Transverse colon (tissue), 4 donors: ENCODE measurements around the gene SNW1. TPM values are rescaled to one million over a fixed set of nuclear protein-coding genes. Genes with fewer than 3 reads are reported as not detected.
"Not testable (repeated sequence)": the region's sequence is repeated elsewhere in the genome, so short reads cannot be mapped to it uniquely, and the experiment has no call there.

Experiments
- DNase-seq: peaks from one replicate; pipeline ENCODE4 v3.0.0-alpha.2; 2019
- H3K27ac ChIP-seq, 4 donors: fragments of 200-600 bp; sonication (generic); 2 replicates each; pipeline ENCODE4 v1.5.1; 2016 to 2018; ENCODE audit warnings: inconsistent platforms in 4 of 4
- H3K27me3 ChIP-seq: fragments of 200-600 bp; sonication (generic); 2 replicates; pipeline ENCODE4 v1.5.1; 2017; ENCODE audit warnings: inconsistent platforms
- H3K36me3 ChIP-seq, 4 donors: fragments of 200-600 bp; sonication (generic); 2 replicates each; pipeline ENCODE4 v1.5.1; 2017 to 2019; ENCODE audit warnings: inconsistent platforms in 4 of 4
- H3K4me1 ChIP-seq, 4 donors: fragments of 200-600 bp; sonication (generic); 2 replicates each; pipeline ENCODE4 v1.5.1; 2017 to 2020; ENCODE audit warnings: inconsistent platforms in 4 of 4
- H3K4me3 ChIP-seq, 4 donors: fragments of 200-600 bp; sonication (generic); 1 replicate in 1 of 4; 2 replicates in 3 of 4; pipeline versions ENCODE4 v1.5.1 to v1.6.1; 2017 to 2019; ENCODE audit warnings: inconsistent platforms in 4 of 4
- H3K9me3 ChIP-seq, 2 donors: fragments of 200-600 bp; sonication (generic); 2 replicates each; pipeline ENCODE4 v1.5.1; 2017 to 2019; ENCODE audit warnings: inconsistent platforms in 2 of 2
- EP300 ChIP-seq: sonication (generic); formaldehyde crosslinking; IDR thresholded peaks from one replicate; pipeline ENCODE4 v1.6.1; 2017; ENCODE audit warnings: antibody characterized with exemption, low read depth
- POLR2A ChIP-seq: fragments of 450-650 bp; IDR thresholded peaks from one replicate; pipeline ENCODE4 v1.6.1; 2016; ENCODE audit warnings: antibody characterized with exemption, mild to moderate bottlenecking, moderate library complexity
- POLR2AphosphoS5 ChIP-seq, 3 donors: sonication (generic); formaldehyde crosslinking; IDR thresholded peaks; one replicate each; pipeline ENCODE4 v1.6.1; 2016; ENCODE audit warnings: antibody characterized with exemption in 3 of 3
- WGBS, 2 donors: methylation state at CpG; one replicate each; pipeline ENCODE4 v1.1.5; 2018; ENCODE audit warnings: low coverage in 1 of 2; 5-methylcytosine and 5-hydroxymethylcytosine counted together
- in situ Hi-C, 4 donors: fragments of 200-750 bp; cut with MboI; loops; one replicate each; pipeline versions ENCODE4 v1.15.0 to v1.15.1; 2017; ENCODE audit warnings: low sequenced_read_pairs in 3 of 4, low pct_ligation_motif_present in 1 of 4, low pct_unique_long_range_greater_than_20kb in 1 of 4
- intact Hi-C: fragments of 100-400 bp; cut with DNase I; formaldehyde crosslinking; loops from one replicate; pipeline ENCODE4 v1.15.1; 2023; ENCODE audit warnings: low total_unique reads
- total RNA-seq, 4 donors: library from RNA; depleted of rRNA; stranded (reverse); fragments of >200 nt; gene quantifications; one replicate each; pipeline ENCODE4 v1.1.0, GENCODE V29; 2016
- TF ChIP-seq, protein P1 (sequence below), 5 experiments: fragments of 200-600 bp in 3 of 5; fragments of 450-650 bp in 2 of 5; sonication (generic) in 3 of 5; IDR thresholded peaks; 1 replicate in 2 of 5; 2 replicates in 3 of 5; pipeline ENCODE4 v1.5.1; 2016 to 2017; ENCODE audit warnings: antibody characterized with exemption in 5 of 5, inconsistent platforms in 3 of 5, mild to moderate bottlenecking in 2 of 5, moderate library complexity in 1 of 5

The SNW1 gene
- total RNA-seq, 4 donors from 2014 or later = 35.2 to 82.7 (median 56.9) TPM

DNA sequence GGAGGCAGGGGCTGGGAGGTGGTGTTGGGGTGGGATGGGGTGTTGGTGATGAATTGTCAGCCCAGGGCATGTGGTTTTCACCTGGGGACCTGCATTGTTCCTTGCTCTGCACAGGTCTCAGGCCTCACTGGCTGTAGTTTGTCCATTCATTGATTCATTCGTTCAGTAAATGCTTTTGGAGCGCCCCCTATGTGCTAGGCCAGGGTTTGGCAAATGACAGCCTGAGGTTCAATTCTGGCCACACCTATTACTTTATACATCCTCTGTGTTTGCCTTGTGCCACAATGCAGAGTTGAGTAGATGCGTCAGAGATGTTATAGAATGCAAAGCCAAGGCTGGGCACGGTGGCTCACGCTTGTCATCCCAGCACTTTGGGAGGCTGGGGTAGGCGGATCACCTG, 43.6 kb upstream of the SNW1 start:
- 50% methylated on average over 6 of the region's 6 CpGs; no CpG with 5 or more reads in 1 of the 2 donors for WGBS, 2 donors
- H3K9me3 ChIP-seq = no peaks in the 10 kb centered on the region
- peaks cover 0 to 7% (median under 1%) of the 10 kb centered on the region in 4 donors for H3K4me1 ChIP-seq
- peak; percentile 31 for DNase-seq
- no peaks in the 10 kb centered on the region for H3K36me3 ChIP-seq
- H3K27me3 ChIP-seq = no peaks in the 10 kb centered on the region
- no peak overlapping the region for H3K4me3 ChIP-seq
- intact Hi-C loops = no loop called here
- TF ChIP-seq EP300 = no peak
- TF ChIP-seq, protein P1, sequence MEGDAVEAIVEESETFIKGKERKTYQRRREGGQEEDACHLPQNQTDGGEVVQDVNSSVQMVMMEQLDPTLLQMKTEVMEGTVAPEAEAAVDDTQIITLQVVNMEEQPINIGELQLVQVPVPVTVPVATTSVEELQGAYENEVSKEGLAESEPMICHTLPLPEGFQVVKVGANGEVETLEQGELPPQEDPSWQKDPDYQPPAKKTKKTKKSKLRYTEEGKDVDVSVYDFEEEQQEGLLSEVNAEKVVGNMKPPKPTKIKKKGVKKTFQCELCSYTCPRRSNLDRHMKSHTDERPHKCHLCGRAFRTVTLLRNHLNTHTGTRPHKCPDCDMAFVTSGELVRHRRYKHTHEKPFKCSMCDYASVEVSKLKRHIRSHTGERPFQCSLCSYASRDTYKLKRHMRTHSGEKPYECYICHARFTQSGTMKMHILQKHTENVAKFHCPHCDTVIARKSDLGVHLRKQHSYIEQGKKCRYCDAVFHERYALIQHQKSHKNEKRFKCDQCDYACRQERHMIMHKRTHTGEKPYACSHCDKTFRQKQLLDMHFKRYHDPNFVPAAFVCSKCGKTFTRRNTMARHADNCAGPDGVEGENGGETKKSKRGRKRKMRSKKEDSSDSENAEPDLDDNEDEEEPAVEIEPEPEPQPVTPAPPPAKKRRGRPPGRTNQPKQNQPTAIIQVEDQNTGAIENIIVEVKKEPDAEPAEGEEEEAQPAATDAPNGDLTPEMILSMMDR (IDR thresholded peaks at IDR 0.05) = peak in 3 of 5 experiments; percentile 24 to 27 (median 24)
- no peak for TF ChIP-seq POLR2A
- in situ Hi-C loops = no loop called here
- H3K27ac ChIP-seq = no peak overlapping the region

GRCh38 chr14:77800814-77801213, 39.9 kb upstream of the SNW1 start:
- WGBS, 2 donors = 80 to 88% methylated on average over 1 of the region's 1 CpG
- no peaks in the 10 kb centered on the region for H3K9me3 ChIP-seq
- DNase-seq = no peak
- TF ChIP-seq EP300 (no peak), POLR2A (no peak), POLR2AphosphoS5 (IDR thresholded peaks at IDR 0.05) (no peak)
- TF ChIP-seq, protein P1 (IDR thresholded peaks at IDR 0.05) = no peak
- in situ Hi-C loops (no loop called here), intact Hi-C loops (no loop called here)
- peaks cover 0 to 10% (median 3%) of the 10 kb centered on the region in 4 donors for H3K4me1 ChIP-seq
- H3K4me3 ChIP-seq = peak overlapping the region in 2 of 4 donors; percentile 62 to 95
- no peaks in the 10 kb centered on the region for H3K36me3 ChIP-seq
- no peaks in the 10 kb centered on the region for H3K27me3 ChIP-seq
- peak overlapping the region in 3 of 4 donors; percentile 84 to 93 (median 84) for H3K27ac ChIP-seq

GRCh38 chr14:77799863-77800730, 39.1 kb upstream of the SNW1 start, which contains the start of gene ADCK1:
ADCK1 (plus strand) TSS chr14:77800109; CDS start chr14:77818979, 18,870 bp downstream.
- Histone ChIP-seq H3K9me3 (no peaks in the 10 kb centered on the region), H3K36me3 (no peaks in the 10 kb centered on the region), H3K4me1 (peaks cover 0 to 10% (median 3%) of the 10 kb centered on the region in 4 donors), H3K27me3 (no peaks in the 10 kb centered on the region), H3K4me3 (peak within 1 kb of the TSS; percentile 62 to 95 (median 82)), H3K27ac (peak within 1 kb of the TSS; percentile 84 to 93 (median 88))
- TF ChIP-seq POLR2A = peak; percentile 61
- peak in 2 of 3 donors; percentile 63 to 72 for TF ChIP-seq POLR2AphosphoS5 (IDR thresholded peaks at IDR 0.05)
- TF ChIP-seq EP300 = no peak
- TF ChIP-seq, protein P1 (IDR thresholded peaks at IDR 0.05) = peak; percentile 21 to 55 (median 40)
- intact Hi-C loops = no loop called here
- 0% methylated on average over 2 to 43 of the region's 66 CpGs for WGBS, 2 donors
- in situ Hi-C loops = no loop called here
- DNase-seq = peak; percentile 91

DNA sequence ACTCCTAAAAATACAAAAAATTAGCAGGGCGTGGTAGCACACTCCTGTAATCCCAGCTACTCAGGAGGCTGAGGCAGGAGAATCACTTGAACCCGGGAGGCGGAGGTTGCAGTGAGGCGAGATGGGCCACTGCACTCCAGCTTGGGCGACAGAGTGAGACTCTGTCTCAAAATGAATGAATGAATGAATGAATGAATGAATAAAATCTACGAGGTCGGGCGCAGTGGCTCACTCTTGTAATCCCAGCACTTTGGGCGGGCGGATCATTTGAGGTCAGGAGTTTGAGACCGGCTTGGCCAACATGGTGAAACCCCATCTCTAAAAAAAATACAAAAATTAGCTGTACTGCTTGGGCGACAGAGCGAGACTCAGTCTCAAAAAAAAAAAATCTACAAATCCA, 38.5 kb upstream of the SNW1 start:
- intact Hi-C loops, in situ Hi-C loops, DNase-seq, H3K9me3 ChIP-seq, H3K36me3 ChIP-seq, H3K4me1 ChIP-seq, H3K27me3 ChIP-seq: not testable (repeated sequence)
- peak overlapping the region; percentile 84 to 93 (median 88) for H3K27ac ChIP-seq
- WGBS, 2 donors = 68 to 70% methylated on average over 8 to 13 of the region's 13 CpGs
- peak overlapping the region in 3 of 4 donors; percentile 62 to 95 (median 78) for H3K4me3 ChIP-seq
